GM21528 (cell line): ENCODE results near the gene SPIN1.

ENCODE experiments used
- ATAC-seq: cut with Tn5 transposase; IDR thresholded peaks from one replicate; pipeline ENCODE4 v1.9.1; 2021; ENCODE audit warnings: mild to moderate bottlenecking, moderate library complexity; ENCODE audit not compliant: unreplicated experiment, low FRiP score

SPIN1 gene

DNA sequence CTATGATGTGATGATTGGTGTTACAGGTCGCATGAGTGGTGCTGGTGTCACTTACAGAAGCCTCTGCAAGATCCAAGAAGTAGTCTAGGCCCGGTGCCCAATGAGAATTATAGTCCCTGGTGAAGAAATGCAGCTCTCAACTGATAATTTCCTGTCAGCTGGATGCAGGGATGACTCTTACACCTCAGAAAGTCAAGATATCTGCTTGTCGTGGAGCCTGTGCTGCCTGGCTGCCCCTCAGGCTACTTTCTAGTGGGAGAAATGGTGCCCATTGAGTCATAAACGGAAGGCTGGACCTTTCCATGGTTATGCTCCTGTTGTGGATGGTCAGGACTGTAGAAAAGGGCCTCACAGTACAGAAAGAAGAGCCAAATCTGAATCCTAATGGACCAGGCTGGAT is 99.9 kb downstream of the SPIN1 start:
- ATAC-seq, result no peak

DNA sequence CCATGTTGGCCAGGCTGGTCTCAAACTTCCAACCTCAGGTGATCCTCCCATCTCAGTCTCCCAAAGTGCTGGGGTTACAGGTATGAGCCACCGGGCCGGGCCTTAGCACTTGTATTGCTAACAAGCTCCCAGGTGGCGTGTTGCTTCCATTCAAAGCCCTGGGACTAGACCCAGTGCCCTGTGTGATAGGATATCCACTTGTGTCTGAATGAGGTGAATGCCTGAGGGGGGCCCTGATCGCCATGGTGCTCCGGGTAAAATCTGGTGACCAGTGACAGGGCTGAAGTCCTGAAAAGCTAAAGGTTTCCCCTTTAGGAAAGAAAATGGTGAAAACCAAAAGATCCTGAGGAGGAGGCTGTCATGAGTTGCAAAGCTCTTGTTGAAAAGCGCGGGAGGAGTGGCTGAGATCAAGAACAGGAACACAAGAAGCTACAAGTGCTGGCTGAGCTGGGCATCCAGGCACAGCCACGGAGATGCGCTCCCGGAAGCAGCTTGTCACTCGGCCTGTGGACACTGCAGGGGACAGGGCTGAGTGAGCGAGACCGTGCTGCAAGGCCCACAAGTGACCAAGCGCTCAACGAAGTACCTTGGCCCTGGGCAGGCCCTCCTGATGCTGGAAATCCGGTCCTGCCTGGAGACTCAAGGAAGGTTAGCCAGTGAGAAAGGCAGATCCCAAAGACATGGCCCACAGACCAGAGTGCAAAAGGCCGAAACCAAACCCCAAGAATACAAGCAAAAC is 106.9 kb downstream of the SPIN1 start:
- no peak for ATAC-seq

- no peak for ATAC-seq
Measured at GRCh38 chr9:88497224-88497623, 109.0 kb downstream of the SPIN1 start.

GRCh38 chr9:88498880-88499279 is 110.6 kb downstream of the SPIN1 start:
- no peak for ATAC-seq

- ATAC-seq, result no peak
Measured at GRCh38 chr9:88501086-88501485, 112.8 kb downstream of the SPIN1 start.

DNA sequence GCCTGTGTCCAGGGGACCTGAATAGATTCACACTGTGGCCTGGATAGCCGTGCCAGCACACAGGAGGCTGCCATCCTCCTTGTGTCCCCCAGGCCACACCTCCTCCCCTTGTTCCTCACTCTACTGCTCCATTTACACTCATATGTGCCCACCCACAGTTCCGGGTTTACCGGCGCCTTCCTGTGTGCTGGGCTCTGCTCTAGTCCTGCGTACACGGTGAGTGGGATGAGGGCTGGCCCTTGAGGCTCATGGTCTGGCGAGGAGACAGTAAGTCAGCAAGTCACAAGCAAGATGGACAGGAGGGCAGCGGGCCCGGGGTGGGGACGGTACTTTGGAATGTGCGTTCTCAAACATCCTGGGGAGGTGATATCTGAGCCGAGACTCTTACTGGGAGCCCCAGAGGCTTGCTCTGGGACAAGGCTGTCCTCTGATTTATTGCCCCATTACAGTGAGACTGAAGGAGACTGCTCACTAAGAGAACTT is 114.3 kb downstream of the SPIN1 start:
- ATAC-seq, result no peak

GRCh38 chr9:88503081-88503844 is 115.0 kb downstream of the SPIN1 start:
- no peak for ATAC-seq

GRCh38 chr9:88503845-88504764 is 115.9 kb downstream of the SPIN1 start:
- ATAC-seq, result no peak

- no peak for ATAC-seq
Measured at GRCh38 chr9:88508326-88508725, 120.1 kb downstream of the SPIN1 start.

DNA sequence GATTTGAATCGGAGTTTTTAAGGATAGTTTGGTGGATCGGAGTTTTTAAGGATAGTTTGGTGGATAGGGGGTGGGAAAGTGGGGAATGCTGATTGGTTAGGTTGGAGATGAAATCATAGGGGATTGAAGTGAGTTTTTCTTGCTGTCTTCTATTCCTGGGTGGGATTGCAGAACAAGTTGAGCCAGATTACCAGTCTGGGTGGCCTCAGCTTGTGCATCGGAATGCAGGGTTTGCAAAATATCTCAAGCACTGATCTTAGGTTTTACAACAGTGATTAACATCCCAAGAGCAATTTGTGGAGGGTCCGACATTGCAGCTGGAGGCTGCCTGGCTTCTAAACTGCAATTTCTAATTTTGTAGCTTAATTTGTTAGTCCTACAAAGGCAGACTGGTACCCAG is 123.7 kb downstream of the SPIN1 start:
- ATAC-seq, result no peak

- no peak for ATAC-seq
Measured at GRCh38 chr9:88514247-88514646, 126.0 kb downstream of the SPIN1 start.

- no peak for ATAC-seq
Measured at GRCh38 chr9:88521308-88521707, 133.1 kb downstream of the SPIN1 start.

- ATAC-seq, result no peak
Measured at GRCh38 chr9:88522360-88522759, 134.1 kb downstream of the SPIN1 start.

DNA sequence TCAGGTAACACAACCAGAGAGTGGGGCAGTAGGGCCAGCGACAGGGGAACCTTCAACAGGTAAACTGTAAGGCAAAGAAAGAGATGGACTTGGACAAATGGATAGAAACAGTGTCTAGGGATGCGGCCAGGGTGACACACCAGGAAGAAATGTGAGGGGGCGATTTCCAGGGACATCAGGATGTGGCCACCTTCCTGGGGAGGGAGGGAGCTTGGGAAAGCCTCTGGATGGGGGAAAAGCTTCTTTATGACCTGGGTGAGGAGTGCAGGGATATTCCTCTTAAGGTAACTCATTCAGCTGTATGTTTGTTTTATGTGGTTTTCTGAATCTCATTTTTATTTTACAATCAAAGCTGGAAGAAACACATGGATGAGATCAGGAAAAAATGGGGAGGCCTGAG is 134.8 kb downstream of the SPIN1 start:
- no peak for ATAC-seq

DNA sequence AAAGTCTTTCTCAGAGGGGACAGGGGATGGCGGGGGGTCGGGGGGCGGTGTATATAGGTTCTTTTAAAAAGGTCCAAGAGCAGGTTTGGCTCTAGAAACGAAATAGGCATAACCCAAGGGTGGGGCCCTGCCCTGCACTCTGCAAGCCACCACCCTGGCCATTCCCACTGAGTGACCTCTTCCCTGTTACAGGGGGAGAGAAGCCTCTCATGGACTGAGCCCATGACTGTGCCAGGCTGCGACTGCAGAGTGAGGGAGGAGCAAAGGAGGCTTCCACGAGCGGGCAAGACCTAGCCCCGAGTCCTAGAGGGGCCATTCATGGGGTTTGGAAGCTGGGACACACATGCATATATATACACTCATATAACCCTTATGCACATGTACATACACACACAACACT is 136.7 kb downstream of the SPIN1 start:
- no peak for ATAC-seq

DNA sequence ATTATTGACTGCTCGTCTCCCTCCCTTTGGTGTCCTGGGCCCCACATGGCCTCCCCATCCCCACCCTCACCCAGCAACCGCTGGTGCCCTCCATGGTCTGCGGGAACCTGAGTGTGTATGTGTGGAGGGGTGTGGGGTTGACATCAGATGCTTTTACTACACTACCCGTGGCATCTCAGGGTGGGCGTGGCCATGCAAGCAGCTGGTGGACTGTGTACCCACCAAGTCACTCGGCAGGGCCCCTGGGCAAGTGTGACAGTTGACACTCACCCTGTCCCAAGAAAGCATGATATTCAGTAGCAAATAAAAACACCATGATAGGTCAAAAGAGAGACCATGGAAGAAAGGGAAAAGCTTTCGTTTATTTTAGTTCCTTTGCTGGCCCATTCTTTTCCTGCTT is 139.4 kb downstream of the SPIN1 start:
- ATAC-seq, result no peak
